Pancreas (tissue), 10 donors: ENCODE measurements around the gene ZMYM4. TPM values are rescaled to one million over a fixed set of nuclear protein-coding genes. Genes with fewer than 3 reads are reported as not detected.

Experiments used
- ATAC-seq, 4 donors: fragments of 200-7000 bp; cut with Tn5 transposase; one replicate each; pipeline versions ENCODE4 v1.8.0 to v1.9.1; 2020; ENCODE audit warnings: mild to moderate bottlenecking in 4 of 4, moderate library complexity in 4 of 4
- DNase-seq, 6 donors: peaks; one replicate each; pipeline ENCODE4 v3.0.0-alpha.2; 2020
- FAIRE-seq: peaks from 2 replicates; lab custom pipeline; 2012; peaks lifted over from hg19 to GRCh38; lab: Jason Lieb, UNC
- H3K27ac ChIP-seq, 4 donors: fragments of 200-600 bp; sonication (generic); 1 replicate in 3 of 4; 2 replicates in 1 of 4; pipeline versions ENCODE4 v1.5.0 to v1.8.0; 2020
- H3K27me3 ChIP-seq, 4 donors: fragments of 200-600 bp; one replicate each; pipeline ENCODE4 v1.8.0; 2021
- H3K36me3 ChIP-seq, 3 donors: fragments of 200-600 bp; sonication (generic) in 1 of 3; one replicate each; pipeline versions ENCODE4 v1.5.0 to v1.8.0; 2020 to 2021
- H3K4me1 ChIP-seq, 3 donors: fragments of 200-600 bp; one replicate each; pipeline ENCODE4 v1.8.0; 2021
- H3K4me3 ChIP-seq, 4 donors: fragments of 200-600 bp; sonication (generic) in 2 of 4; one replicate each; pipeline versions ENCODE4 v1.5.0 to v1.8.0; 2020 to 2021
- H3K9me3 ChIP-seq, 4 donors: fragments of 200-600 bp; one replicate each; pipeline ENCODE4 v1.8.0; 2021
- WGBS, 2 donors: extraction: QIAGEN DNeasy Blood & Tissue Kit; methylation state at CpG; one replicate each; pipeline ENCODE4 v1.1.7; 2013; 5-methylcytosine and 5-hydroxymethylcytosine counted together
- intact Hi-C, 3 donors: fragments of 100-400 bp; cut with DNase I; formaldehyde crosslinking; loops; one replicate each; pipeline versions ENCODE4 v1.11.1 to v1.14.2; 2022
- polyA plus RNA-seq, 2 donors: library from polyadenylated mRNA; stranded (reverse); fragments of 200-250 nt; gene quantifications; one replicate each; pipeline ENCODE4 v1.2.3, GENCODE V29; 2013
- total RNA-seq, 6 donors: library from RNA; stranded (reverse); fragmentation: NEBNext Ultra II Directional in 4 of 6; extraction: Animal tissue kit (Norgen Biotek cat#: 25700) in 4 of 6; gene quantifications; one replicate each; pipeline versions ENCODE4 v1.2.1 to v1.2.4, GENCODE V29; 2021 to 2023
- TF ChIP-seq, protein P1 (sequence below), 4 donors: fragments of 200-600 bp; sonication (generic) in 3 of 4; IDR thresholded peaks; one replicate each; pipeline versions ENCODE4 v1.5.0 to v1.8.0; 2021; ENCODE audit warnings: antibody characterized with exemption in 4 of 4
- donor health status: healthy with polysubstance abuse.
- donor health status: DM: no; HTN: no; CAD: no; lungs with moderate emphysema.
- donor health status: DM: no; HTN: no; CAD: no.
- donor health status: control.
- donor health status: control.
- donor health status: Bipolar disorder and iron deficiency.
- donor health status: DM: yes; HTN: yes; CAD: no.
- donor health status: DM: no; HTN: no; CAD: no.
- donor health status: DM: no; HTN: no; CAD: no.
- donor health status: DM: yes; HTN: yes; CAD: no.

ZMYM4 gene
- total and polyA plus RNA-seq, 8 donors, result 10.5 to 31.1 (median 17.8) TPM

DNA sequence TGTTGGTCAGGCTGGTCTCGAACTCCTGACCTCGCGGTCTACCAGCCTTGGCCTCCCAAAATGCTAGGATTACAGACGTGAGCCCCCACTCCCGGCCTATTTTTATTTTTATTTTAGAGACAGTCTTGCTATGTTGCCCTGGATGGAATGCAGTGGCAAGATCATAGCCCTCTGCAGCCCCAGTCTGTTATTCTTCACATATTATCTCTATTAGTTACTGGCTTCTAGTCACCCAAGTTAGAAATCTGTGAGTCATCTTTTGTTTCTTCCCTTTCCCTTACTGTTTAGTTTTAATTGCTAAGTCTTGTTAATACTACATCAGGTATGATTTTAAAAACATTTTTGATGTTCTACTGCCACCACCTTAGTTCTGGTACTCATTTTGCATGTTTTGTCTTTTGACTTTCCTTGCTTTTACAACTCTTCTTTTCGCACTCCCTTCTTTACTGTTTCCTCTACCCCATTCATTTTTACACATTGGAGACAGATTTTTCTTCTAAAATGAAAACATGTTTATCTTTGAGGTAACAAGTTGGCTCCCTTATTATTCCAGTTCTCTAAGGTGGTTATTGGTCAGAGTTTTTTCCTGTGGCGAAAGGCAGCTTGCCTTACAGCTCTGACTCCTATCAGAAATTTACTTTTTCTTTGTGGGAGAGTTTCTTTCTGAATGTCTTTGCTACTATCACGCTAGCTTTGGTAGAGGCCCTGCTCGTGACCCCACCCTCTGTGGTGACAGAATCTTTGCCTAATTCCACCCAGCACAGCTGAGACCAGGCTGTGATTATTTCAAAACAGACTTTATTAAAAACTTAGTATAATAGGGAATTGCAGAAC is 19.5 kb downstream of the ZMYM4 start:
- intact Hi-C loops, result no loop called here
- no peak for DNase-seq
- Histone ChIP-seq H3K9me3 (no peaks in the 10 kb centered on the region), H3K36me3 (no peaks in the 10 kb centered on the region), H3K27me3 (no peaks in the 10 kb centered on the region), H3K27ac (no peak overlapping the region), H3K4me3 (no peak overlapping the region), H3K4me1 (peaks cover 0 to 9% (median 7%) of the 10 kb centered on the region in 3 donors)
- ATAC-seq, result peak in 3 of 4 donors; percentile 21 to 59 (median 24)
- FAIRE-seq, result no peak
- TF ChIP-seq, protein P1, sequence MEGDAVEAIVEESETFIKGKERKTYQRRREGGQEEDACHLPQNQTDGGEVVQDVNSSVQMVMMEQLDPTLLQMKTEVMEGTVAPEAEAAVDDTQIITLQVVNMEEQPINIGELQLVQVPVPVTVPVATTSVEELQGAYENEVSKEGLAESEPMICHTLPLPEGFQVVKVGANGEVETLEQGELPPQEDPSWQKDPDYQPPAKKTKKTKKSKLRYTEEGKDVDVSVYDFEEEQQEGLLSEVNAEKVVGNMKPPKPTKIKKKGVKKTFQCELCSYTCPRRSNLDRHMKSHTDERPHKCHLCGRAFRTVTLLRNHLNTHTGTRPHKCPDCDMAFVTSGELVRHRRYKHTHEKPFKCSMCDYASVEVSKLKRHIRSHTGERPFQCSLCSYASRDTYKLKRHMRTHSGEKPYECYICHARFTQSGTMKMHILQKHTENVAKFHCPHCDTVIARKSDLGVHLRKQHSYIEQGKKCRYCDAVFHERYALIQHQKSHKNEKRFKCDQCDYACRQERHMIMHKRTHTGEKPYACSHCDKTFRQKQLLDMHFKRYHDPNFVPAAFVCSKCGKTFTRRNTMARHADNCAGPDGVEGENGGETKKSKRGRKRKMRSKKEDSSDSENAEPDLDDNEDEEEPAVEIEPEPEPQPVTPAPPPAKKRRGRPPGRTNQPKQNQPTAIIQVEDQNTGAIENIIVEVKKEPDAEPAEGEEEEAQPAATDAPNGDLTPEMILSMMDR (IDR thresholded peaks at IDR 0.05), result no peak
- WGBS, 2 donors, result 94 to 97% methylated on average over 9 of the region's 9 CpGs

DNA sequence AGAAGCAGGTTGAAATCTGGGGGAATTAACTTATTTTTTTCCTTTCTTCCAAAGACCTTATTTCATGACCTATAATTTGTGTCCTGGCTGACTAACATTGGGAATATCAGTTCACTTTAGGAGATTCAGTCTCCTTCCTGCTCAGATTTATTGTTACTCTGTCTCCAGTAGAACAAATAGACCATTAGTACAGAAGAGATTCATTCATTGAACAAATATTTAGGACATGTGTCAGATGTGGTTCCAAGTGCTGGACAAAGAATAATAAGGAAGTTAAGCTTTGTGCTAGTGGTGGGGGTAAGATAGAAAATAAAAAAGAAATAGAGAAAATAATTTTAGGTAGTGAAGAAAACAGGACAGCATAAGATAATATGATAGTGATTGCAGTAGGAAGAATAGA is 20.3 kb downstream of the ZMYM4 start:
- Histone ChIP-seq H3K4me3 (no peak overlapping the region), H3K27me3 (no peaks in the 10 kb centered on the region), H3K4me1 (peaks cover 0 to 9% (median 7%) of the 10 kb centered on the region in 3 donors), H3K27ac (no peak overlapping the region), H3K36me3 (peaks cover 0 to 4% (median 0%) of the 10 kb centered on the region in 3 donors), H3K9me3 (no peaks in the 10 kb centered on the region)
- TF ChIP-seq, protein P1 (IDR thresholded peaks at IDR 0.05), result no peak
- intact Hi-C loops, result no loop called here
- ATAC-seq (peak in 2 of 4 donors; percentile 30 to 31), FAIRE-seq (no peak), DNase-seq (no peak)

DNA sequence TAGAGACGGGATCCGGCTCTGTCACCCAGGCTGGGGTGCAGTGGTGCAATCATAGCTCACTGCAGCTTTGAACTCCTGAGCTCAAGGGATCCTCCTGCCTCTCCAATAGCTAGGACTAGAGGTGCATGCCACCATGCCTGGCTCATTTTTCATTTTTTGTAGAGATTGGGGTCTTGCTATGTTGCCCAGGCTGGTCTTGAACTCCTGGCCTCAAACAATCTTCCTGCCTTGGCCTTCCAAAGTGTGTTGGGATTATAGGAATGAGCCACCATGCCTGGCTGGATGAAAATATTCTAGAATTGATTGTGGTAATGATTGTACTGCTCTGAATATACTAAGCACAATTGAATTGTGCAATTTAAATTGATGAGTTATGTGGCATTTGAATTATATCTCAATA is 21.9 kb downstream of the ZMYM4 start:
- FAIRE-seq (no peak), DNase-seq (no peak), ATAC-seq (no peak)
- H3K36me3 ChIP-seq, result peaks cover 0 to 4% (median 0%) of the 10 kb centered on the region in 3 donors
- intact Hi-C loops, result loop anchor here in 2 of 3 donors (10.0 kb wide), 2 partner anchors 86 to 96 kb away; partner anchors contain the start of gene SFPQ (in 1 of the 2)
- WGBS, 2 donors, result 62 to 73% methylated on average over 2 of the region's 2 CpGs
- no peaks in the 10 kb centered on the region for H3K27me3 ChIP-seq
- no peaks in the 10 kb centered on the region for H3K9me3 ChIP-seq
- peaks cover 0 to 9% (median 7%) of the 10 kb centered on the region in 3 donors for H3K4me1 ChIP-seq
- TF ChIP-seq, protein P1 (IDR thresholded peaks at IDR 0.05), result no peak
- H3K27ac ChIP-seq, result no peak overlapping the region
- H3K4me3 ChIP-seq, result no peak overlapping the region

GRCh38 chr1:35294809-35295208 is 26.3 kb downstream of the ZMYM4 start:
- no peak for FAIRE-seq
- Histone ChIP-seq H3K27me3 (no peaks in the 10 kb centered on the region), H3K4me1 (peaks cover 0 to 4% (median 0%) of the 10 kb centered on the region in 3 donors), H3K36me3 (peaks cover 0 to 4% (median 0%) of the 10 kb centered on the region in 3 donors), H3K9me3 (no peaks in the 10 kb centered on the region), H3K27ac (no peak overlapping the region), H3K4me3 (no peak overlapping the region)
- TF ChIP-seq, protein P1 (IDR thresholded peaks at IDR 0.05), result no peak
- WGBS, 2 donors, result 93 to 99% methylated on average over 2 of the region's 2 CpGs
- intact Hi-C loops, result loop anchor here in 2 of 3 donors (10.0 kb wide), 2 partner anchors 90 to 100 kb away; partner anchors contain the start of gene SFPQ (in 1 of the 2)
- ATAC-seq, result no peak
- DNase-seq, result no peak
